Amniotic stem cell (primary cell): ENCODE measurements around the gene ERN1.
"Not testable (repeated sequence)": the region's sequence is repeated elsewhere in the genome, so short reads cannot be mapped to it uniquely, and the experiment has no call there.

Experiments used
- DNase-seq: peaks from one replicate; lab custom pipeline; 2025; lab: John Stamatoyannopoulos, UW

The ERN1 gene

DNA sequence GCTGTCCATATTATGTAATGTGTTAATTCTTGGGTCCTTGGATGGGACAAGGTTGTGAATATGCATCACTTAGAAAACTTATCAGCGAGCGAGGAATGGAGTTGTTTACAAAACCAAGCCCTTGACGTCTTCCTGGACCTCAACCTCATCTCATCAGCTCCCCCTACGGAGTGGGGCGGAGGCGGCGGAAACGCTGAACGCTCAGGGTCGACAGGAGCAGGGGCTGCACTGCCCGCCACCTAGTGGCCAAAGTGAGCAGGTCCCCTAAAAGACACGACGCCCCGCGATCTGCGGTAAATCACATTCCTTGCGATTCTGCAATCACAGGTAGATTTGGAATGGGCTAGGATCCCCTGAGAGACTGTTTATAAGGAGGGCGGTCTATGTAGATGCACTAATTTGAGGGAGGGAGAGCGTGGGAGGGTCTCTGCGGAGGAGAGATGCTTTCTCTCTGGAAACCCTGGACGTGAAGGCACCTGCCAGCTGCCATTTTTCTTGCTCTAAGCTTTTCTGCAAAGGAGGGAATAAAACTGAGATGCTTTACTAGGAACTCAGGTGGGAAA is 104.1 kb downstream of the ERN1 start:
- no peak for DNase-seq

- no peak for DNase-seq
Observed at GRCh38 chr17:64024781-64025731, 104.9 kb downstream of the ERN1 start.

DNA sequence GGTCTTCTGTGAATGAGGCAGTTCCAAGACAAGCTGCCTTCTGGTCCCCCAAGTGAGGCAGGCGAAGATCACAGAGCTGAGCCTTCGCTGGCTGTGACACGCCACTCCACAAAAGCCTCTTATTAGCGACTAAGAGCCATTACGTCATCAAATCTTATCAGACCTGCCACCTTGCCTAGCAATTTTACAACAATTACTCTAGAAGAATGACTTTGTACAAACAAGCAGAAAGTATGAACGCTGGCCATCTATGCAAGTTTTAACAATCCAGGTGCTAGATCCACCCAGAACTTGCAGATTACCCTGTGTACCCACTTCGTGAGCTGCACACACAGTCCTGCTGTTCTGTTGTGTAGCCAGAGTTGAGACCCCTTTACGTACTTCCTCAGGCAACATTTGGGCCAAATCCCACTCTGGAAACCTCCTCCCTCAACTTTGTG is 105.7 kb downstream of the ERN1 start:
- DNase-seq: no peak

- no peak for DNase-seq
Observed at GRCh38 chr17:64022611-64023063, 107.3 kb downstream of the ERN1 start.

- DNase-seq: no peak
Observed at GRCh38 chr17:64020056-64020766, 109.7 kb downstream of the ERN1 start, which contains the start of gene ICAM2. Gene ICAM2 (minus strand): TSS chr17:64020633. CDS start chr17:64006691, 13,942 bp downstream.

GRCh38 chr17:64019551-64019961 is 110.4 kb downstream of the ERN1 start:
- not testable (repeated sequence) for DNase-seq

GRCh38 chr17:64017381-64017980 is 112.5 kb downstream of the ERN1 start:
- DNase-seq: no peak

GRCh38 chr17:64016974-64017373 is 113.0 kb downstream of the ERN1 start:
- DNase-seq: no peak

DNA sequence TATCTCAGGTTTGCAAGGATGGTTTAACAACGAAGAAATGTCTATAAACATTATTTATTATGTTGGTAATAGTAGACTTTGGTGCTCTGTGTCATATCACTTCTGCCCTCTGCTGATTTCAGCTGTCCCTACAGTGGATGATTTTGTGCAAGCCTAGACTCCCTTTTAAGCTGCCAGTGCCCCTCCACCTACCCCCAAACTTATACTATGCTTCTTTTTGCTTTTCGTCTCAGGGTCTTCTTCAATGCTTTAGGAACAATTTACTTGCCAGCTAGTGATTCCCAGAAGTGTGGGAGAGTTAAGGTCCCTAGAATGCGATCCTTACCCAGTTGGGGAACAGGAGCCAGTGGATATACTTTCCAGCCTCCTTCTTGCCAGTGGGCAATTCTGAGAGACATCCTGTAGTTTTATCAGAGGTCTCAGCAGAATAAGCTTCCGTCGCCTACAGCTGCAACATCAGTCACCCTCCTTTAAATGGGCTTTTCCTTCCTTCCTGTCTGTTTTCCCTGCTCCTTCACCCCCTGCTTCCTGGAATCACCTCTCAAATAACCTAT is 113.6 kb downstream of the ERN1 start:
- DNase-seq: no peak

DNA sequence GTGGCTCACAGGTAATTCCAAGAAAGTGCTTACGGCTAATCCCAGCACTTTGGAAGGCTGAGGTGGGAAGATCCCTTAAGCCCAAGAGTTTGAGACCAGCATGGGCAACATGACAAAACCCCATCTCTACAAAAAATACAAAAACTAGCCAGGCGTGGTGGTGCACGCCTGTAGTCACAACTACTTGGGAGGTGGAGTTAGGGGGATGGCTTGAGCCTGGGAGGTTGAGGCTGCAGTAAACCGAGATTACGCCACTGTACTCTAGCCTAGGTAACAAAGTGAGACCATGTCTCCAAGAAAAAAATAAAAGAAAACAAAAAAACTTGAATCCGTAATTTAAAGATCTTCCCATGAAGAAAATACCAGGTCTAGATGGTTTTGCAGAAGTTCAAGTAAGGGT is 114.5 kb downstream of the ERN1 start:
- DNase-seq: no peak

DNA sequence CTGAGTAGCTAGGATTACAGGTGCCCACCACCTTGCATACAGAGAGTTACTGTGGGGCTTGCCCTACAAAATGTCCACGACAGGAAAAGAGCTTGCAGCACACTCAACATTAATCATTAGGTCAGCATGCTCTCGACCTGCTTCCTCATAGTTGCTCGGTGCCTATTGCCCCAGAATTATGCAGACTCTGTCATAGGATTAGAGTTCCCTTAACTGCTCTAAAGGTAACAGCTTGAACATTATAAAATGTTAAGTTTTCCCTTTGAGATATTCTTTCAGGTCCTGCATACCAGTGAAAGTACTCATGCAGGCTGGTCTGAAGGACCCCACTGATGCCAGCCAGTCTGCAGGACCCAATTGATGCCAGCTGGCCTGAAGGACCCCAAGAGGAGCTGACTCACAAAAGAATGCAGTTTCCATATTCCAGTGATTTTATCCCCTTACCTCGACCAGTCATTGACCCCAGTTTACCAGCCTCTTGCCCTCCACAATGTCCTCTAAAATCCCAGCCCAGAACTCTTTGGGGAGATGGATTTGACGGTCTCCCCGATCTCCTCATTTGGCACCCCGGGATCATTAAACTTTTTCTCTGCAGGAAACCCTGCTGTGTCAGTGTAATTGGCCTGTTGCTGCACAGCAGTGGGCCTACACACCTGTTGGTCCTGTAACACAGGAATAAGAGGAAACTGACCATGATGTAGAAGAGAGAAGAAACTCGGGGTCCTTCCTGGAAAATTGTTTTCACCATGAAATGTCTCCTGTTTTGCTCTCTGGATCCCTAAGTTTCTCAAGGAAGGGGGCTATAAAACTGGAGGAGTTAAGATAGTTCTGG is 120.2 kb downstream of the ERN1 start:
- no peak for DNase-seq

DNA sequence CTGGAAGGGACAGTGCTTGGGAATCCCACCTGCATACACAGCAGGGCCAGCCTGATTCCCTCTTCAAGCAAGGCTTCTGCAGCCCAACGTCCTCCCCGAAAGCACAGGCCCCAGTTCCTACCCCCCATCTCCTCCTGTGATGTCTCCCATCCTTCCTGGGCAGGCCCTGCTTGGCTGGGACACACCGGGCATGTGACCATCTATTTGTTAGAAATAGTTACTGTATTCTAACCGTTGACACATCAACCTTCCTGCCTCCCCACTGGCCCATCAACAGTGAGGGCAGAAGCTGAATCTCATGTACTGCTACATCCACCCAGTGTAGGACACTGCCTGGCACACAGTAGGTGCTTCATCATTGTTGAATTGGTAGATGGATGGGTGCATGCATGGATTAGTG is 121.1 kb downstream of the ERN1 start:
- DNase-seq: no peak

DNA sequence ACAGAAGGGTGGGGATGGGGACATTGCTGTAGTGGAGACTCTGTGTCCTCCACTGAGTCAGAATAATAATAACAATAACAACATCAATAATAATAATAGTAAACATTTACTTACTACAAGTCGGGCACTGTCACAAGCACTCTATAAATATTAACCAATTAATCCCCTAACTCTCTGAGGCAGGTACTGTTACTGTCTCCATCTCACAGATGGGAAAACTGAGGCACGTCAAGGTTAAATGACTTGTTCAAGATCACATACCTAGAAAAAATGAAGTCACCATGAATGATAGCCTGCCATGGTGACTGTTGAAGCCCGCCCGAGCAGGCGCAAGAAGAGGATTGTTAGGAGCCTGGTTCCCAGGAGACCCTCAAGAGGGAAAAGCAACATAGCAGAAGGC is 121.6 kb downstream of the ERN1 start:
- DNase-seq: no peak

DNA sequence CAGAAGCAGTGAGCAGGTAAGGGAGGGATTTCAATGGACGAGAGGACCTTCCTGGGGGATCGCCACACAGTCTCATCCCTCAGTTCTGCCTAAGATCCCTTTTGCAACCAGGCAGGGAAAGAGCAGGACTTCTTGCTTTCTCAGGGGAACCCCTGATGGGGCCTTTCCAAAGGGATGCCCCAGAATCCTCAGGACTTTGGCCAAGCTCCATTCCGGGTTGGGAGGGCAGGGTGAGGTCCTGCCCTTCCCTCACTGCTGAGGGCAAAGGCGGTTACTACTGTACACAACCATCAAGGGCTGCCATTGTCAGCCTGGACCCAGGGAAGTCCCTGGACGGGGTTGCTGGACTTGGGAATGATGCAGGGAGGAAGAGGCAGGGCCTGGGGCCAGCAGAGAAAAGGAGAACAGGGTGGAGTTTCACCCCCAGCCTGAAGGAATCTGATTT is 122.1 kb downstream of the ERN1 start:
- DNase-seq: no peak

GRCh38 chr17:64007089-64007837 is 122.7 kb downstream of the ERN1 start:
- DNase-seq: not testable (repeated sequence)

DNA sequence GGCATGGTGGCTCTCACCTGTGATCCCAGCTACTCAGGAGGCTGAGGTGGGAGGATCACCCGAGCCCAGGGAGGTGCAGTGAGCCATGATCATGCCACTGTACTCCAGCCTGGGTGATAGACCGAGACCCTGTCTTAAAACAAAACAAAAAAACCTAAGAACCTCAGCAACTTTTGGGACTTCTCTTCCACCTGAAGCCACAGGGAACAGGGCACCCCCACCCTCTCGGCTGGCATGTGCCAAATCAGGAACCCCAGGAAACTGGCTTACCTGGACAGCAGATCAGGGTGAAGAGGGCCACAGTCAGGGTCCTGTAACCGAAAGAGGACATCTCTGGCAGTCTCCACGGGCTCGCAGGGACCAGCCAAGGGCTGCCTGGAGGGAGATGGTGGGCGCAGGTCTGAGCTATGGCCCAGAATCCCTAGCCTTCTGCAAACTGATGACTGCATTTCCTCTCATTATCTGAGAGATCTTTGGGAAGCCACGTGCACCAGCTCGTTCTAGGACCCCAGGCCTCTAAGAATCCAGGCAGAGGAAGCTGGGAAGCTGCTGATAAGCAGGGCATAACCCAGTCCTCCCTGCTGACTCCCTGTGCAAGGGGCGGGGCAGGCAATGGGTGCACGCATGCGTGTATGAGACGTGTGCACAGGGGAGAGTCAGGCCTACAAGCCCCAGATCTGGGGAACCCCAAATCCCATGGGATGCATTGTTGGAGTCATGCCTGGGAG is 123.4 kb downstream of the ERN1 start:
- DNase-seq: no peak

- DNase-seq: no peak
Observed at GRCh38 chr17:64005734-64006167, 124.2 kb downstream of the ERN1 start.

- no peak for DNase-seq
Observed at GRCh38 chr17:64004903-64005733, 124.8 kb downstream of the ERN1 start.
